ENCODE measurements around the gene LILRB3.
"Not testable (repeated sequence)": the region's sequence is repeated elsewhere in the genome, so short reads cannot be mapped to it uniquely, and the experiment has no call there.

Gene LILRB3

DNA sequence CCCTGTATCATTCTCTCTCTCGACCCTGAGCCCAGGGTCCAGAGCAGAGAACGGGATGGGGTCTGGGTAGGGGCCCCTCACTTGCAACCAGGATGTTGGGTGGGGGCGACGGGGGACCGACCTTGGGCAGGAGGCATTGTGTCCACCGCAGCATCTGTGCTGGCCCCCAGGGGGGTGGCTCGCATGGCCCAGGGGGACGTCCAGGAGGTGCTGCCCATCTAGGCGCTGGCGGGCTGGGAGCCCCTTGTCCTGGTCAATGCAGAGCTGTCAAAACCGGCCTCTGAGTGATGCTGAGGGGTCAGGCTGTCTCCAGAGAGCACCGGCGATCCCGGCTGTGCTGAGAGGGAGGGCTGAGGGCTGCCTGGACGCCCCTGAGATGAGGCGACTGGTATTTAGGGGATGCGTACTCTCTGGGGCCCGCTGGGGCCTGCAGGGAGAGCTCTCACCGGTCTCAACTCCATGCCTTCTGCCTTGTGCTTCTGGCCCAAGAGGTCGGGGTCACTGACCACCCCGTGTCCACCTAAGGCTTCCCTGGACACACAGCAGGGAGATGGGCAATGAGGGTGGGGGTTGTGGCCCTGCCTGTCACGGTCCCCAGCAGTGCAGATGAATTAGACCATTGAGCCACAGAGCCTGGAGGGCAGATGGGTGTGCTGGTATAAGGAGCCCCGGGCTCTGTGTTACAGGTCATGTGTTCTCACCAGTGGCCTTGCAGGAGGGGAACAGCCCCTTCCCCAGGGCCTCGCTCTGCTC lies 13.6 kb downstream of the LILRB3 start:
- no peak for DNase-seq

DNA sequence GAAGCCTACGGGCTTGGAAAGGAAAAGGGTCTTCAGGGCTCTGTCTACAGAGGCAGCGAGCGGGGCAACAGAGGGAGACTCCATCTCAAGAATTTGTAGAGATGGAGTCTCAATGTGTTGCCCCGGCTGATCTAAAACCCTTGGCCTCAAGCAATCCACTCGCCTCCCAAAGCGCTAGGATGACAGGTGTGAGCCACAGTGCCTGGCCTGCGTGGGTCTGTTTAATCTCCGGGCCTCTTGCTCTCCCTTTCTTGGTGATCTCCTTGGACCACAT lies 14.1 kb downstream of the LILRB3 start:
- no peak for DNase-seq

DNA sequence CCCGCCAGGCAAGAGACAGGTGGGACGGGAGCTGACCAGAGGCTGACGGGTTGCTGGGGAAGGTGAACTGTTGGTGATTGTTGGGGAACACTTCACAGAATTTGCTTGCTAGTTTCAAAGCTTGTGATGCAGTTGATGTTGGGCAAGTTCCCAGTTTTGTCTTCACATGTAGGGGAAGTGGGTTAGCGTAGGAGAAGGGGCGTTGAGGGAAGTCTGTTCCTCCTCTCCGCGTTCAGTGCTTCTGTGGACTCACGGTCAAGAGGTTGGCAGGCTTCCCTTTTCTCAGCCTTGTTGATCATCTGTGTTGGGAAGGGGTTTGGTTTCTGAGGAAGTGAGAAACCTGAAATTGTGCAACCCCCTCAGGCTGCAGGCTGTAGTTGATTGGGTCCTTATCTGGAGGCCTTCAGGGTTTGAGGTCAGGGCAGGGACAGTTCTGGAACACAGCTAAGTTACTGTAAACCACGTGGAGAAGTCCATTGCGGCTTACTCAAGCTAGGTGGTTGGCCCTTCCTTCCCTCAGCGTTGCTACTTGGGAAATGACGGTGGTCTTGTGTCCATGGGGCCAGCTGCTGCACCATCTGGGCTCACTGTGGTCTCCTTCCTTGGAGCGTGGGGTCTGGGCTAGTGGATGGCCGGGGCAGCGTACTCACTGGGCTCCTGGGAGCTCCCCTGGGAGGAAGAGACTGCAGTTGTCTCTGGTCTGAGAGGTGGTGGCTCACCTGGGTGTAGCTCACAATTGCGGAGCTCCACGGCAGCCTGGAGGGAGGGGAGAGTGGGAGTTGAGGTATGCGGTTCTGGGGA lies 14.6 kb downstream of the LILRB3 start:
- DNase-seq = peak in 1 of 2 experiments; percentile 25

DNA sequence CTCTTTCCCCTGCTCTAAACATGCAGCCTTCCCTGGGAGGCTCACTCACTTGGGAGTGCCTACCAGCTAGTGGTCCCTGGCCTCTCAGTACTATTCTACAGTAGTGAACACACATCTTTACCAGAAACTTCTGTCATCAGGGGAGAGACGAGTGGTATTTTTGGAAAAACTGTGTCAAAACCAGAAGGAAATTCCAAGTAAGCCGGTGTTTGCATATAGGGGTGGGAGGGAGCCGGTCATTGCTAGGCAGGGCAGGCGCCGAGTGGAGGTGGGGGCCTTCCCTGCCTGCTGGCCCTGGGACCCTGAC lies 15.2 kb downstream of the LILRB3 start:
- no peak for DNase-seq

DNA sequence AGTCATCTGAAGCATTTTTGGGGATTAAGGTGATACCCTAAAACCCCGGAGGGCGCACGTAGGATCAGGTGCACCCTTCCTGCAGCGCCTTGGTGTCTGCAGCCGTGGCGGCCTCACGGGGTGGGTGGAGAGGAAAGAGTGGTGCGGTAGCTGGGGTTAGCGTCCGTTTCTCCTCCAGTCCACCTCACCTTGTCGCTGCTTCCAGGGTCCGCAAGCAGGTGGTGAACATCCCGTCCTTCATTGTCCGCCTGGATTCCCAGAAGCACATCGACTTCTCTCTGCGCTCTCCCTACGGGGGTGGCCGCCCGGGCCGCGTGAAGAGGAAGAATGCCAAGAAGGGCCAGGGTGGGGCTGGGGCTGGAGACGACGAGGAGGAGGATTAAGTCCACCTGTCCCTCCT lies 15.6 kb downstream of the LILRB3 start:
- not testable (repeated sequence) for DNase-seq

DNA sequence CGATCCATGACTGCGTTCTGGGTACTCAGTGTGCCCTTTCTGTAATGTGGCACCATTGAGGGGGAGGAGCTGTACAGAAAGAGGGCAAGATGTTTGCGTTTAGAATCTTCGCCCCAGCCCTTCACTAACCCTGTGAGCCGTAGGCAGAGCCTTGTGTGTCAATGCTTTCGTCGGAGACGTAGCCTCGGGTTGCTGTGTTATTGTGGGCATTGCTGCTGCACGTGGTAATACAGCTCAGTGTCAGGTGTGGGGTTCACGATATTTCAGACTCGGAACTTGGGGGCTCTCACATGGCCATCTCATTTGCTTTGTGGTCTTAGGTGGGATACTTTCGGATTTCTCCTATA lies 16.0 kb downstream of the LILRB3 start:
- DNase-seq = no peak

DNA sequence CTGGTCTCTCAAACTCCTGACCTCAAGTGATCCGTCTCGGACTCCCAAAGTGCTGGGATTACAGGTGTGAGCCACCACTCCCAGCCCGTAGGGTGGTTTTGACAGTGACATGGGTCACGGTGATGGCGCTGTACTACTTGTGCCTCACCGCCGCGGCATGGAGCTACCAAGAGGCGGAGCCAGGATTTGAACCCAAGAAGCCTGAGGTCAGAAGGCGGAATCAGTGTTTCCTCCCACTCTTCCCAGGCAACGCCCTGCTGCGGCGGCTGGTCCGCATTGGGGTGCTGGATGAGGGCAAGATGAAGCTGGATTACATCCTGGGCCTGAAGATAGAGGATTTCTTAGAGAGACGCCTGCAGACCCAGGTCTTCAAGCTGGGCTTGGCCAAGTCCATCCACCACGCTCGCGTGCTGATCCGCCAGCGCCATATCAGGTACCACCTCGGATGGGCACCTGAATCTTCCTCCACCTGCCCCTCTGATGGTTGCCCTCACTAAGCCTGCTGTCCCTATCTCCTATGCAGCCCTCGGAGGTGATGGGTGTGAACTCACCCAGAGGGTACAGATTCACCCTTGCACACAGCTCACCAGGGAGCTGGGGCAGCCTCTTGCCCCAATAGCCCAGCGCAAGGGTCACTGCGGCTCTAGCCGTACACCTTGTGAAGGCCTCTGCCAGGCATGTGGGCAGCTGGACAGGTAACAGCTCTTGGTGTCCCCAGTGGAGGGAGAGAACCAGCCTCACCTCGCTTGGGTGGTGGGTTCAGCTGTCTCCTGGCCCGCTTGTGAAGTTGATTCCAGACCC lies 16.6 kb downstream of the LILRB3 start:
- DNase-seq = no peak

DNA sequence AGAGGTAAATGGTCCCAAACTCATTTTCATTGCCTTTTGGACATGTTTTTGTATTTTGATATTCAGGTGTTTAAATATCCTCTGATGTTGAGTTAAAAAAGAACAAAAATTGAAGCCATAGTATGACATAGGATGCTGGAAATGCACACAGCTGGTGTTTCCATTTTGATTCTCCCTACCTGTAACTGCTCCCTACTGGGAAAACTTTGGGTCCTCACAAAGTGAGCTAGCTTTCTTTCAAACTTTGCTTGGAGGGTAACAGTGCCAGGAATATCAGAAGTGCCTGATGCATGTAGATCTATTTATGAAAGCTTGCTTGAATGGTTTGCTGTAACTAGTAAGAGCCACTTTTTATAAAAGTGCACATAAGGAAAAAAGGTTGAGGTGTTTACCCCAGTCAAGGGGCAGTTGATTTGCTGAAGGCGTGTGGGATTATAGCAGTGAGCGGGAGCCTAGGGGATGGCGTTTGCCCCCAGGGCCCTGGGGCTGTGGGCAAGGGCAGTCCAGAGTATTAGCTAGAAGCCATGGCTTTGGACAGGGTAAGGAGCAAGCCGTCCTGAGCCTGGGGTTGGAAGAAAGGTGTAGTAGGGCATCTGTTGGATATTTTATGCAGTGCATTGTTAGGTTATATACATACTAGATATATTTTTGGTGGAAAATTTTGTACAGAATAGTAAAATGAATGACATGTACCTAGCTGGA lies 17.9 kb downstream of the LILRB3 start:
- DNase-seq = no peak

DNA sequence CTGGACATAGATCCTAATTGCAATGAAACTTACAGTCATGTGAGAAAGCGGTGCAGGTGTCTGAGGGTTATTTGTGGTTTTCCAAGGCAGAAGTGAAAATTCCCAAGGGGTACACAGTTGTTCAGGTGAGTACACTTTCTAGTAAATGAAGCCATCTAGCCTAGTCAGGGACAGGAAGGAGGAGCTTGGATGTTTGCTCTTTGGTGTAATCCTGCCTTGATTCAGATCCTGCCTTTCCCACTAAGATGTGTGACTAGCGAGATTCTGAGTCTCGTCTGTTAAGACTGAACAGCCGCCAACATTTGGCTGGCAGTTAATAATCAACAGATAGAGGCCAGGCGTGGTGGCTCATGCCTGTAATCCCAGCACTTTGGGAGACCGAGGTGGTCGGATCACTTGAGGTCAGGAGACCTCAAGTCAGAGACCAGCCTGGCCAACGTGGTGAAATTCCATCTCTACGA lies 19.6 kb downstream of the LILRB3 start:
- DNase-seq = no peak

DNA sequence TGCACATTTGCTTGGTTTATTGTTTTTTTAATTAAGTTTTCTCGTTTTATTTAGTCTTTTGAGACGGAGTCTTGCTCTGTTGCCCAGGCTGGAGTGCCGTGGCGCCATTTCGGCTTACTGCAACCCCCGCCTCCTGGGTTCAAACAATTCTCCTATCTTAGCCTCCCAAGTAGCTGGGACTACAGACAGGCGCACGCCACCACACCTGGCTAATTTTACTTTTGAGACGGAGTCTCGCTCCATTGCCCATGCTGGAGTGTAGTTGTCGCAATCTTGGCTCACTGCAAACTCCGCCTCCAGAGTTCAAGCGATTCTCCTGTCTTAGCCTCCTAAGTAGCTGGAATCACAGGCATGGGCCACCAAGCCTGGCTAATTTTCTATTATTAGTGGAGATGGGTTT lies 20.8 kb downstream of the LILRB3 start:
- no peak for DNase-seq

DNA sequence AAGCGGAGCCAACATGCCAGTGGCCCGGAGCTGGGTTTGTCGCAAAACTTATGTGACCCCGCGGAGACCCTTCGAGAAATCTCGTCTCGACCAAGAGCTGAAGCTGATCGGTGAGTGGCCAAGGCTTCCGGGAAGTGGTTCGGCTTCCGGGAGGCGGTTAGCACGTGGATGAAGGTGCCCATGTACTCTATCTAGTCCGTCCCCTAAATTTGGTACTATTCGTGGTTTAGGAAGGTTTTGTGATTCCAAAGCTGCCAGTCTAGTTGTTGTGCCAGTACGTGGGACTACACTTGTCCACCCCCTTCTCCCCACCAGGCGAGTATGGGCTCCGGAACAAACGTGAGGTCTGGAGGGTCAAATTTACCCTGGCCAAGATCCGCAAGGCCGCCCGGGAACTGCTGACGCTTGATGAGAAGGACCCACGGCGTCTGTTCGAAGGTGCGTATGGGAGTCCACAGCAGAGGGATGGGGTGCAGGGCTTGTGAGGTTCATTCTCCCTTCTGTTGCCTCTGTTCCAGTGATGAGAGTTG lies 21.6 kb downstream of the LILRB3 start:
- no peak for DNase-seq

DNA sequence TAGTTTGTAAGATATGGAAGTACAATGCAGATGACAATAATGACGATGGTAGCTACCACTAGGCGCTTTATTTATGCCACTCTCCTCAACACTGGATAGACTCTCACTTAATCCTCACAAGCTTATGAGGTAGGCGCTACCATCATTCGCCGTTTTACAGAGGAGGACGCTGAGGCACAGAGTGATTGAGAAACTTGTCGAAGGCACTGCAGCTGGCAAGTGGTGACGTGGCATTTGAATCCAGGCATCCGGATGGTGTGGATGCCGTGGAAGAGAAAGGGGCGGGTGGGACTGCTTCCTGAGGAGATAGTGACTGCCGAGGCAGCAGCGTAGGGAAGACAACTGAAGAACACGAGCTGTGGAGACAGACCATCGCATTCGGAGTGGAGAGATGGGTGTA lies 23.4 kb downstream of the LILRB3 start:
- DNase-seq = no peak

DNA sequence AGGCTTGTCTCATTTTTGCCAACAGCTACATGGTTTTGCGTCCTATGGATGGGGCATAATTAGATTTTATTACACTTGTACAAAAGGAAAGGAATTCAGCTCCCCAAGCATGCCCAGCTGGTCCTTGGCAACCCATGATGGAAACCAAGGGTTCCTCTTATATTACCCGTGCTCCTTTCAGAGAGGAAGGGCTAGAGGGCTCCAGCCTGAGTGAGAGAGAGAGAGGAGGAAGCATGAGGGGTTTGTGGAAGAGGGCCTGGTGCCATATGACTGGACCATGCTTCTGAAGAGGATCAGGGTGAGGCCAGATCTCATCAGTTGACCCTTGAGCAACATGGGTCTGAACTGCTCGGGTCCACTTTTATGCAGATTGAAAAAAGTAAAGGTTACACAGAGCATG lies 25.7 kb downstream of the LILRB3 start:
- no peak for DNase-seq

DNA sequence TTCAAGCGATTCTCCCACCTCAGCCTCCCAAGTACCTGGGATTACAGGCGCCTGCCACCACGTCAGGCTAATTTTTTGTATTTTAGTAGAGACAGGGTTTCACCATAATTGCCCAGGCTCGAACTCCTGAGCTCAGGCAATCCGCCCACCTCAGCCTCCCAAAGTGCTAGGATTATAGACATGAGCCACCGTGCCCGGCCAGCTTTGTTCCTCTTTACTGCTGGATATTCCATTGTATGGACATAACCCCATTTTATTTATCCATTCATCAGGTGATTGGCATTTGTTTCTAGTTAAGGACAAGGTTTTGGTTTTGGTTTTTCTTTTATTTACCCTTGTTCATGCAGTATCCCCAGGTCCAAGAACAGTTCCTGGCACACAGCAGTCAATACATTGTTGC lies 26.3 kb downstream of the LILRB3 start:
- DNase-seq = no peak

DNA sequence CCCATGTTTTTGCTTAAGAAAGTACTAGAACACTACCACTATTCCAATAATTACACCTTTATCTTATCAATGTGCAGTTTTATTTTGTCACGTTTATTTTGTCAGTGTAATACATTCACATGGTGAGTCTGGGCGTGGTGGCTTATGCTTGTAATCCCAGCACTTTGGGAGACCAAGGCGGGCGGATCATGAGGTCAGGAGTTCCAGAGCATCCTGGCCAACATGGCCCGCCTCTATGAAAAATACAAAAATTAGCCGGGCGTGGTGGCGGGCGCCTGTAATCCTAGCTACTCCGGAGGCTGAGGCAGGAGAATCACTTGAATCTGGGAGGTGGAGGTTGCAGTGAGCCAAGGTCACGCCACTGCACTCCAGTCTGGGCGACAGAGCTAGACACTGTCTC lies 28.3 kb downstream of the LILRB3 start:
- DNase-seq = not testable (repeated sequence)

DNA sequence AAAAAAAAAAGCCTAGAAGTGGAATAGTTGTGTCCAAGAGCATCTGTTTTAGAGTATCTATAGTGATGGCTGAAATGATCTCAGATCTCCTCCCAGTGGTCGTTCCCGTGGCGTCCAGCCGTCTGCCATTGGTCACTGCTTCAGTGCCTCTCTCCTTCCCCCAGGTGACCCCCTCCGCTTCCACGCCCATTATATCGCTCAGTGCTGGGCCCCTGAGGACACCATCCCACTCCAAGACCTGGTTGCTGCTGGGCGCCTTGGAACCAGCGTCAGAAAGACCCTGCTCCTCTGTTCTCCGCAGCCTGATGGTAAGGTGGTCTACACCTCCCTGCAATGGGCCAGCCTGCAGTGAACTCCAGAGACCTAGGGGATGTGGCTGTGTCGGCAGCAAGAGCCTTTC lies 29.8 kb downstream of the LILRB3 start:
- DNase-seq = no peak

DNA sequence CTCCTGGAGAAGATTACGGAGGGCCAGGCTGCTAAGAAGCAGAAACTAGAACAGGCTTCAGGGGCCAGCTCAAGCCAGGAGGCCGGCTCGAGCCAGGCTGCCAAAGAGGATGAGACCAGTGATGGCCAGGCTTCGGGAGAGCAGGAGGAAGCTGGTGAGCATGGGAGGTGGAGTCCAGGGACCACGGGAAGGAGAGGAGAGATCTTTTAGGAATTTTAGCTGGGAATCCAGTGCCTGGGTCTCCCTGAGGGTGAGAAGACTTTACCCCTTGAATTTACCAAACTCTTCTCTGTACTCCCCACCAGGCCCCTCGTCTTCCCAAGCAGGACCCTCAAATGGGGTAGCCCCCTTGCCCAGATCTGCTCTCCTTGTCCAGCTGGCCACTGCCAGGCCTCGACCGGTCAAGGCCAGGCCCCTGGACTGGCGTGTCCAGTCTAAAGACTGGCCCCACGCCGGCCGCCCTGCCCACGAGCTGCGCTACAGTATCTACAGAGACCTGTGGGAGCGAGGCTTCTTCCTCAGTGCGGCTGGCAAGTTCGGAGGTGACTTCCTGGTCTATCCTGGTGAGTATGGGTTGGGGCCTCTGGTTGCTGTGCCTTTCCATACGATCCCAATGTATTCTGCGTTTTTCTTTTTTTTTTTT lies 30.9 kb downstream of the LILRB3 start:
- no peak for DNase-seq

DNA sequence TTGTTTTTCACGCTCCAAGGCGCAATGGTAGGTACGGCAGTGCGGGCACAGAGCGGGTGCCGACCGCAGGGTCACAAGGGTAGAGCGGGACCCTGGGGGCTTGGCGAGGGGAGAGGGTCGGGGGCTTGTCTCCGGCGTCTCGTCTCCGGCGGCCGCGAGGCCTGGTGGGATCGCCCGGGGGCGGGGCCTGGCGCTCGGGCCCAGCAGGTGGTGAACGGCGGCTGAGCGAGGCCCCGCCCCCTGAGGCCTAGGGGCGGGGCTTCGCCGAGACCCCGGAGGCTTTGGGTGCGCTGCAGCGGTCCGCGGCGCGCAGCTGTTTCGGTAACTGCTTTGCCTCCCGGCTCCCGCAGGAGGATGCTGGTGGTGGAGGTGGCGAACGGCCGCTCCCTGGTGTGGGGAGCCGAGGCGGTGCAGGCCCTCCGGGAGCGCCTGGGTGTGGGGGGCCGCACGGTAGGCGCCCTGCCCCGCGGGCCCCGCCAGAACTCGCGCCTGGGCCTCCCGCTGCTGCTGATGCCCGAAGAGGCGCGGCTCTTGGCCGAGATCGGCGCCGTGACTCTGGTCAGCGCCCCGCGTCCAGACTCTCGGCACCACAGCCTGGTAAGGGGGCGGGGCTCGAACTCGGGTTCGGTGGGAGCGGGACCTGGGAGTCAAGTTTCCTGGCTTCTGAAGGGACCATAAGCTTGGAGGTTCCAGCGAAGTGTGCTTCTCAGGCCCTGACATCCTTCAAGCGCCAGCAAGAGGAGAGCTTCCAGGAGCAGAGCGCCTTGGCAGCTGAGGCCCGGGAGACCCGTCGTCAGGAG lies 31.6 kb downstream of the LILRB3 start, which contains the start of gene TSEN34:
Gene TSEN34 (plus strand): TSS at position 298 of the 800 bp plus-strand sequence. CDS start 57 bp downstream, at position 355.
- no peak for DNase-seq

DNA sequence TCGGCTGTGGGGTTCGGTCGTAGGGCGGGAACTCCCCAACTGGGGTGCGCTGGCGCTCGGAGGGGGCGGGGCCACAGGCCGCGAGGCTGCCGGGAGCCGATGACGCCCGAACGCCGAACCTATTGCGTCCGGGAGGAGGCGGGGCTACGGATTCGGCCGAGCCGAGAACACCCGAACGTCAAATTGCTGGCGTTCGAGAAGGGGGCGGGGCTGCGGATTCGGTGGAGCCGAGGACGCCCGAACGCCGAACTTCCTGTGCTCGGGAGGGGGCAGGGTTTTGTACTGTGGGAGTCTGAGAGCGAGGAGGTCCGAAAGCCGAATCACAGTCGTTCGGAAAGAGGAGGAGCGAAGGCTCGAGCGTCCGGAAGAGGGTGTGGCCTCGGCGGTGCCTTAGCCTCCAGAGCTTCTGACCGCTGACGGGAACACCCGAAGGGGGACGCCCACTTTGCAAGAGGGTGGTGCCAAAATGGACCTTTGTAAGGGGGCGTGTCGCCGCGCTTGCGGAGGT lies 32.2 kb downstream of the LILRB3 start:
- DNase-seq = peak; percentile 100

DNA sequence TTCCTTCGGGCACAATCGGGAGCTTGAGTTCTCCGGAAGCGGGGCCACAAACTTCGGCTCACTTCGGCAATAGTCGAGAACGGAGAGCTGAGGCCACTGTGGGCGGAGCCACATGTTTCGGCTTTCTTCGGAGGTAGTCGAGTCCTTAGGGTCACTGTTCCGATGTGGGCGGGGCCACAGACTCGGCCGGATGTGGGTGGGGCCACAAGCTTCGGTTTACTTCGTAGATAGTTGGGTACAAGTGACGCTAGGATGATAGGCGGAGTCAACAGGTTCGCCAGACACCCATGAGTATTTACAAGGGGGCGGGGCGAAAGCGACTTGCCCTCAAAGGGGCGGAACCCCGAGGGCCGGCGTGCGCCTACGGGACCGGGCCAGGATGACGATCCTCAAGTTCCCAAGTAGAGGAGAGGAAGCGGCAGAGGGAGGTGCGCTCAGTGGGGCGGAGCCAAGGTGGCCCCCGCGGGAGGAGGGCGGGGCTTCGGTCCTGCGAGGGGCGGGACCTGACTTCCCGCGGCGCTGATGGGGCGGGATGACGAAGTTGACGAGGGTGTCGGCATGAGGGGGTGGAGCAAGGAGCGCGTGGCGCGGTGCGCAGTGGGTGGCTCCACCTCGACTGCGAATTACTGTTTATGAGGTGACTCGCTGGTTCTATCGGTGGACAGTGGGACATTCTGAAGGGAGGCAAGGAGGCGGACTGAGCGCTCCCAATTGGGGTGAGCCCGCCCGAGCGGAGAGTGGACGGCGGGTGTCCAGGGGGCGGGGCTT lies 32.9 kb downstream of the LILRB3 start:
- DNase-seq = peak; percentile 100

Measured in activated CD4-positive, alpha-beta T cell treated with anti-CD3 and anti-CD28 coated beads, Interleukin-2, amount 50 U/mL, for 4 hours (primary cell).